SU-DHL-6 (cell line): ENCODE results near the gene HS2ST1.
A peak's percentile ranks its signal among the peaks of the same experiment; 100 is the strongest.

ENCODE experiments used
- H2AFZ ChIP-seq: fragments of 200-600 bp; sonication (generic); 2 replicates; pipeline ENCODE4 v1.6.1; 2014; ENCODE audit warnings: low read depth, mild to moderate bottlenecking, moderate library complexity, mixed read lengths, antibody characterized with exemption, low read length; ENCODE audit not compliant: severe bottlenecking
- H3F3A ChIP-seq: fragments of 200-600 bp; shearing (Covaris generic); 2 replicates; pipeline ENCODE4 v1.6.0; 2016; ENCODE audit warnings: antibody characterized with exemption, mild to moderate bottlenecking; ENCODE audit not compliant: insufficient read depth
- H3K27ac ChIP-seq: fragments of 200-600 bp; sonication (generic); 2 replicates; pipeline ENCODE4 v1.5.1; 2016; ENCODE audit warnings: low read depth, mild to moderate bottlenecking, low read length, moderate library complexity, mixed read lengths
- H3K27me3 ChIP-seq: fragments of 200-600 bp; sonication (generic), shearing (Covaris generic); 2 replicates; pipeline ENCODE4 v1.6.0; 2014; ENCODE audit warnings: mild to moderate bottlenecking, low read length
- H3K36me3 ChIP-seq: fragments of 200-600 bp; sonication (generic); 2 replicates; pipeline ENCODE4 v1.6.1; 2014; ENCODE audit warnings: mild to moderate bottlenecking, low read length, mixed read lengths
- H3K4me2 ChIP-seq: fragments of 300-600, 200-600 bp; shearing (Covaris generic), sonication (generic); 2 replicates; pipeline ENCODE4 v1.6.0; 2014; ENCODE audit warnings: low read length, low read depth, mild to moderate bottlenecking; ENCODE audit not compliant: poor library complexity, severe bottlenecking
- H3K4me3 ChIP-seq: fragments of 200-600 bp; sonication (generic); 2 replicates; pipeline ENCODE4 v1.5.1; 2014; ENCODE audit warnings: antibody characterized with exemption, low read length, mild to moderate bottlenecking, mixed read lengths; ENCODE audit not compliant: insufficient read depth, poor library complexity, severe bottlenecking
- H3K79me2 ChIP-seq: fragments of 200-600 bp; sonication (generic); 2 replicates; pipeline ENCODE4 v1.6.1; 2014; ENCODE audit warnings: mild to moderate bottlenecking, low read length, moderate library complexity; ENCODE audit not compliant: insufficient read depth
- H3K9ac ChIP-seq: fragments of 200-600 bp; sonication (generic); 2 replicates; pipeline ENCODE4 v1.7.0; 2014; ENCODE audit warnings: mild to moderate bottlenecking, low read length
- H3K9me2 ChIP-seq: fragments of 200-600 bp; sonication (generic); replicated peaks from 2 replicates; pipeline ENCODE4 v1.6.1; 2014; ENCODE audit warnings: low read length; ENCODE audit not compliant: insufficient read depth
- H3K9me3 ChIP-seq: fragments of 200-600 bp; sonication (generic); 2 replicates; pipeline ENCODE4 v1.6.1; 2014; ENCODE audit warnings: low read length, mixed read lengths; ENCODE audit not compliant: insufficient read depth
- H4K20me1 ChIP-seq: fragments of 200-600 bp; sonication (generic); 2 replicates; pipeline ENCODE4 v1.6.1; 2014; ENCODE audit warnings: low read depth, mild to moderate bottlenecking, antibody characterized with exemption, low read length, moderate library complexity, mixed read lengths
- CTCF ChIP-seq: fragments of 200-600 bp; sonication (generic); IDR thresholded peaks from one replicate; pipeline ENCODE4 v1.5.1; 2017; ENCODE audit warnings: antibody characterized with exemption, mild to moderate bottlenecking, low read length, moderate library complexity; ENCODE audit not compliant: insufficient read depth, poor library complexity, severe bottlenecking
- EZH2phosphoT487 ChIP-seq: fragments of 200-600 bp; sonication (generic), shearing (Covaris generic); conservative IDR thresholded peaks from 2 replicates; pipeline ENCODE4 v1.6.1; 2018; ENCODE audit warnings: mild to moderate bottlenecking, antibody characterized with exemption, low read length, moderate library complexity, mixed read lengths

HS2ST1 gene

GRCh38 chr1:86938450-86938849 is 24.0 kb downstream of the HS2ST1 start:
- Histone ChIP-seq H3K27me3 (no peaks in the 10 kb centered on the region), H3K9ac (peak overlapping the region; percentile 53), H3K9me3 (no peaks in the 10 kb centered on the region), H3F3A (peaks cover 13% of the 10 kb centered on the region), H3K36me3 (0 out of 2 replicates have a peak, but pooled peaks cover 2% of the 10 kb centered on the region), H4K20me1 (peaks cover 6% of the 10 kb centered on the region; the same call in 1 of the 2 replicates), H3K79me2 (peaks cover 100% of the 10 kb centered on the region), H3K4me2 (peak overlapping the region; percentile 91), H3K4me3 (peak overlapping the region; percentile 34), H2AFZ (no peak overlapping the region), H3K9me2 (no peaks in the 10 kb centered on the region), H3K27ac (peak overlapping the region; percentile 86)
- TF ChIP-seq EZH2phosphoT487 (no peak), CTCF (no peak)

- Histone ChIP-seq H3K9ac (peak overlapping the region; percentile 53), H3K36me3 (0 out of 2 replicates have a peak, but pooled peaks cover 2% of the 10 kb centered on the region), H2AFZ (no peak overlapping the region), H3K4me2 (peak overlapping the region; percentile 91), H3K9me2 (no peaks in the 10 kb centered on the region), H3K27me3 (no peaks in the 10 kb centered on the region), H4K20me1 (peaks cover 6% of the 10 kb centered on the region; the same call in 1 of the 2 replicates), H3K9me3 (no peaks in the 10 kb centered on the region), H3F3A (peaks cover 11% of the 10 kb centered on the region; the same call in 1 of the 2 replicates), H3K4me3 (peak overlapping the region; percentile 34), H3K27ac (peak overlapping the region; percentile 86), H3K79me2 (peaks cover 100% of the 10 kb centered on the region)
- TF ChIP-seq CTCF, result no peak
- TF ChIP-seq EZH2phosphoT487, result no peak
Observed at GRCh38 chr1:86938855-86939254, 24.4 kb downstream of the HS2ST1 start.

- H4K20me1 ChIP-seq, result peaks cover 6% of the 10 kb centered on the region; the same call in 1 of the 2 replicates
- H3K79me2 ChIP-seq, result peaks cover 100% of the 10 kb centered on the region
- H3K27ac ChIP-seq, result peak overlapping the region; percentile 86
- no peaks in the 10 kb centered on the region for H3K27me3 ChIP-seq
- peaks cover 16% of the 10 kb centered on the region; the same call in 1 of the 2 replicates for H3F3A ChIP-seq
- no peak overlapping the region for H2AFZ ChIP-seq
- H3K9me2 ChIP-seq, result no peaks in the 10 kb centered on the region
- TF ChIP-seq EZH2phosphoT487 (no peak), CTCF (no peak)
- peak overlapping the region; percentile 53; the same call in 1 of the 2 replicates for H3K9ac ChIP-seq
- H3K36me3 ChIP-seq, result 0 out of 2 replicates have a peak, but pooled peaks cover 2% of the 10 kb centered on the region
- peak overlapping the region; percentile 91 for H3K4me2 ChIP-seq
- no peak overlapping the region for H3K4me3 ChIP-seq
- no peaks in the 10 kb centered on the region for H3K9me3 ChIP-seq
Observed at GRCh38 chr1:86939406-86939805, 25.0 kb downstream of the HS2ST1 start.
